OCI-LY7 (cell line): Measurements from ENCODE around the gene RNF114. TPM values are rescaled to one million over a fixed set of nuclear protein-coding genes. Genes with fewer than 3 reads are reported as not detected.

Experiments used
- BruUV-seq: library from RNA; stranded (reverse); fragments of 400-500 nt; replicated peaks from 2 replicates; lab custom pipeline; 2021; lab: Mats Ljungman, UMichigan
- CTCF ChIA-PET: fragments of 300-600 bp; sonication (Branson Sonifier 250); formaldehyde crosslinking; loops from one replicate; lab custom pipeline; 2022; ENCODE audit warnings: antibody characterized with exemption; ENCODE audit not compliant: unreplicated experiment; lab: Charles Lee
- POLR2A ChIA-PET: fragments of 300-600 bp; sonication (Branson Sonifier 250); formaldehyde crosslinking; loops from one replicate; lab custom pipeline; 2022; ENCODE audit warnings: antibody characterized with exemption; lab: Charles Lee
- DNase-seq: peaks from one replicate; pipeline ENCODE4 v3.0.0-alpha.2; 2015; ENCODE audit warnings: low spot score
- H2AFZ ChIP-seq: fragments of 200-600 bp; sonication (generic), shearing (Covaris generic); 2 replicates; pipeline ENCODE4 v1.6.1; 2014; ENCODE audit warnings: mild to moderate bottlenecking, antibody characterized with exemption, low read length, moderate library complexity
- H3K27ac ChIP-seq: fragments of 200-600 bp; sonication (generic); 2 replicates; pipeline ENCODE4 v1.5.1; 2014; ENCODE audit warnings: mixed run types, low read depth, mild to moderate bottlenecking, moderate library complexity, low read length, inconsistent platforms; ENCODE audit not compliant: poor library complexity, severe bottlenecking
- H3K36me3 ChIP-seq: fragments of 200-600 bp; sonication (generic); 2 replicates; pipeline ENCODE4 v1.6.1; 2014; ENCODE audit warnings: mild to moderate bottlenecking, antibody characterized with exemption, low read length, moderate library complexity, mixed read lengths; ENCODE audit not compliant: insufficient read depth
- H3K4me1 ChIP-seq: fragments of 200-600 bp; sonication (generic); 2 replicates; pipeline ENCODE4 v1.5.1; 2014; ENCODE audit warnings: mild to moderate bottlenecking, low read length; ENCODE audit not compliant: insufficient read depth, poor library complexity, severe bottlenecking
- H3K4me2 ChIP-seq: fragments of 200-600 bp; sonication (generic); 2 replicates; pipeline ENCODE4 v1.6.1; 2014; ENCODE audit warnings: mild to moderate bottlenecking, low read length
- H3K4me3 ChIP-seq: fragments of 200-600 bp; sonication (generic); 2 replicates; pipeline ENCODE4 v1.5.1; 2014; ENCODE audit warnings: mild to moderate bottlenecking, low read depth, low read length; ENCODE audit not compliant: poor library complexity, severe bottlenecking
- H3K79me2 ChIP-seq: fragments of 200-600 bp; sonication (generic); 2 replicates; pipeline ENCODE4 v1.6.1; 2016; ENCODE audit warnings: low read depth, mild to moderate bottlenecking, low read length, moderate library complexity, mixed read lengths; ENCODE audit not compliant: insufficient read depth
- H3K9me2 ChIP-seq: fragments of 200-600 bp; sonication (generic); 2 replicates; pipeline ENCODE4 v1.6.1; 2016; ENCODE audit warnings: mild to moderate bottlenecking, low read length, mixed read lengths; ENCODE audit not compliant: insufficient read depth
- H3K9me3 ChIP-seq: fragments of 200-600 bp; sonication (generic); 2 replicates; pipeline ENCODE4 v1.6.1; 2014; ENCODE audit warnings: mild to moderate bottlenecking, mixed run types, low read length, mixed read lengths
- H4K20me1 ChIP-seq: fragments of 200-600 bp; sonication (generic); 2 replicates; pipeline ENCODE4 v1.6.1; 2014; ENCODE audit warnings: mild to moderate bottlenecking, antibody characterized with exemption, low read length, moderate library complexity, mixed read lengths; ENCODE audit not compliant: insufficient read depth
- EZH2phosphoT487 ChIP-seq: fragments of 200-600 bp; sonication (generic); IDR thresholded peaks from 2 replicates; pipeline ENCODE4 v1.6.1; 2018; ENCODE audit warnings: low read depth, borderline replicate concordance, mild to moderate bottlenecking, mixed run types, antibody characterized with exemption, low read length, moderate library complexity, mixed read lengths
- intact Hi-C: fragments of 100-400 bp; cut with micrococcal nuclease; formaldehyde crosslinking; loops from one replicate; pipeline ENCODE4 v1.10.0; 2022; ENCODE audit not compliant: unreplicated experiment
- total RNA-seq, 2 experiments: library from RNA; depleted of rRNA in 1 of 2; stranded (reverse); fragments of >200 nt in 1 of 2; shearing (Covaris generic) in 1 of 2; gene quantifications; 2 replicates each; pipeline ENCODE4 v1.2.3, GENCODE V29; 2014 to 2022
- TF ChIP-seq, protein P1 (sequence below): fragments of 200-600 bp; sonication (generic); conservative IDR thresholded peaks from 2 replicates; pipeline ENCODE4 v1.5.1; 2014; ENCODE audit warnings: mild to moderate bottlenecking, antibody characterized with exemption, low read length, moderate library complexity, mixed read lengths

The RNF114 gene
- total RNA-seq, 2 experiments from 2014 or later: 48.4 to 62.4 TPM

DNA sequence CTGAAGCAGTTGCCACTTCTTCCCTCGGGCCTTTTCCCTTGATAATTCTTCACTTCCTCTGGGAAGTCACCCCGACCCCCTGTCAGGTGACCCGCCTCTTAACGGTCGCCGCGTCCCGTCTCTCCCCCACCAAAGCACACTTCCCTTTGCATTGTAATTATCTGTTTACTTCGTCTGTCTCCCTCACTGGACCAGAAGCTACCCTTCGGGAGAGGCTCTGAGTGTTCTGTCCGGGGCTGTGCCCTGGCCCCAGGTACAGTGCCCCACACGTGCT lies 45.8 kb downstream of the RNF114 start:
- intact Hi-C loops: loop anchor here (2.0 kb wide), 1 partner anchor 31 kb away; no protein-coding TSS in a partner anchor
- H3K9me3 ChIP-seq: no peaks in the 10 kb centered on the region
- peak overlapping the region; percentile 64 for H3K4me3 ChIP-seq
- H3K4me2 ChIP-seq: peak overlapping the region; percentile 94
- H4K20me1 ChIP-seq: no peaks in the 10 kb centered on the region
- peaks cover 44% of the 10 kb centered on the region for H3K4me1 ChIP-seq
- BruUV-seq: no TSS peak
- peak overlapping the region; percentile 96 for H2AFZ ChIP-seq
- CTCF ChIA-PET: interaction anchor here (0.5 to 2.9 kb wide), 4 partner anchors 30 to 186 kb away, joined by 3 to 23 read pairs (median 6); no protein-coding TSS in a partner anchor
- POLR2A ChIA-PET: interaction anchor here (0.5 to 1.9 kb wide), 5 partner anchors 18 to 115 kb away, joined by 3 to 7 read pairs (median 4); no protein-coding TSS in a partner anchor
- H3K79me2 ChIP-seq: no peaks in the 10 kb centered on the region
- no peaks in the 10 kb centered on the region for H3K36me3 ChIP-seq
- DNase-seq: no peak
- H3K9me2 ChIP-seq: no peaks in the 10 kb centered on the region
- no peak for TF ChIP-seq EZH2phosphoT487
- TF ChIP-seq, protein P1, sequence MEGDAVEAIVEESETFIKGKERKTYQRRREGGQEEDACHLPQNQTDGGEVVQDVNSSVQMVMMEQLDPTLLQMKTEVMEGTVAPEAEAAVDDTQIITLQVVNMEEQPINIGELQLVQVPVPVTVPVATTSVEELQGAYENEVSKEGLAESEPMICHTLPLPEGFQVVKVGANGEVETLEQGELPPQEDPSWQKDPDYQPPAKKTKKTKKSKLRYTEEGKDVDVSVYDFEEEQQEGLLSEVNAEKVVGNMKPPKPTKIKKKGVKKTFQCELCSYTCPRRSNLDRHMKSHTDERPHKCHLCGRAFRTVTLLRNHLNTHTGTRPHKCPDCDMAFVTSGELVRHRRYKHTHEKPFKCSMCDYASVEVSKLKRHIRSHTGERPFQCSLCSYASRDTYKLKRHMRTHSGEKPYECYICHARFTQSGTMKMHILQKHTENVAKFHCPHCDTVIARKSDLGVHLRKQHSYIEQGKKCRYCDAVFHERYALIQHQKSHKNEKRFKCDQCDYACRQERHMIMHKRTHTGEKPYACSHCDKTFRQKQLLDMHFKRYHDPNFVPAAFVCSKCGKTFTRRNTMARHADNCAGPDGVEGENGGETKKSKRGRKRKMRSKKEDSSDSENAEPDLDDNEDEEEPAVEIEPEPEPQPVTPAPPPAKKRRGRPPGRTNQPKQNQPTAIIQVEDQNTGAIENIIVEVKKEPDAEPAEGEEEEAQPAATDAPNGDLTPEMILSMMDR: no peak
- H3K27ac ChIP-seq: peak overlapping the region; percentile 40

DNA sequence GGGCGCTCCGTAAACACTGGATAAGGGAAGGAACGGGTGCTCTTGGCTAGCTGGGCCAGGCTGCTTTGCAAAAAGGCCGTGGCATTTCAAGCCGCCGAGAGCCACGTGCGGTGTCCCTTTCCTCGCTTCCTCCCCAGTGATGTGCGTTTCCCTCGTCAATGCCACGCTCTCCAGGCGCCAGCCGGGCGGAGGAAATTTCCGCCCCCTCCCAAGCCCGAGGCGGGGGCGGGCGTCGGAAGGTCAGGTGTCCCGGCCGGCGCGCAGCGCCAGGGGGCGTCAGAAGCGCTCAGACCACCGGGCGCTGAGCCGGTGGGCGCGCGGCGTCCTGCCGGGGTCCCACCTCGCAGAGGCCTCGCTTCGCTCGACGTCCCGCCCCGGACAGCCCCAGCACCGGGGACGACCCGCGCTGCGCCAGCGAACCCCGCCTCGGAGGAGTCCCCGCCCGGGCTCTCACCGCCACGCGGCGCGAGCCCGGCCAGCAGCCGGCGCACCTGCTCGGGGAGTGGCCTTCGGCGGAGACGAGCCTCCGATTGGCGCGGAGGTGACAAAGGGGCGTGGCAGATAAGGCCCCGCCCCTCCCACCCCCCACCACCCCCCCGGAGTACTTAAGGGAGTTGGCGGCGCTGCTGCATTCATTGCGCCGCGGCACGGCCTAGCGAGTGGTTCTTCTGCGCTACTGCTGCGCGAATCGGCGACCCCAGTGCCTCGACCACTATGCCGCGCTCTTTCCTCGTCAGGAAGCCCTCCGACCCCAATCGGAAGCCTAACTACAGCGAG lies 46.3 kb downstream of the RNF114 start, which contains the start of gene SNAI1:
SNAI1 (plus strand) TSS at position 635 of the 777 bp plus-strand sequence; CDS start at position 715, 80 bp downstream.
- no peaks in the 10 kb centered on the region for H4K20me1 ChIP-seq
- BruUV-seq: no TSS peak
- H3K79me2 ChIP-seq: no peaks in the 10 kb centered on the region
- intact Hi-C loops: loop anchor here (2.0 kb wide), 1 partner anchor 30 kb away; no protein-coding TSS in a partner anchor
- no peaks in the 10 kb centered on the region for H3K9me2 ChIP-seq
- H3K36me3 ChIP-seq: no peaks in the 10 kb centered on the region
- peak; percentile 96 for DNase-seq
- H3K4me2 ChIP-seq: peak within 1 kb of the TSS; percentile 94
- ChIA-PET POLR2A (interaction anchor here (0.5 to 1.9 kb wide), 5 partner anchors 18 to 114 kb away, joined by 3 to 7 read pairs (median 4); no protein-coding TSS in a partner anchor), CTCF (interaction anchor here (0.5 to 2.9 kb wide), 3 partner anchors 30 to 186 kb away, joined by 4 to 23 read pairs (median 7); no protein-coding TSS in a partner anchor)
- H3K27ac ChIP-seq: peak within 1 kb of the TSS; percentile 40
- no peaks in the 10 kb centered on the region for H3K9me3 ChIP-seq
- peak within 1 kb of the TSS; percentile 96 for H2AFZ ChIP-seq
- TF ChIP-seq, protein P1: peak; percentile 81
- no peak for TF ChIP-seq EZH2phosphoT487
- peaks cover 44% of the 10 kb centered on the region for H3K4me1 ChIP-seq
- H3K4me3 ChIP-seq: peak within 1 kb of the TSS; percentile 64
